Measurements from ENCODE around the gene NEMP1.

DNA sequence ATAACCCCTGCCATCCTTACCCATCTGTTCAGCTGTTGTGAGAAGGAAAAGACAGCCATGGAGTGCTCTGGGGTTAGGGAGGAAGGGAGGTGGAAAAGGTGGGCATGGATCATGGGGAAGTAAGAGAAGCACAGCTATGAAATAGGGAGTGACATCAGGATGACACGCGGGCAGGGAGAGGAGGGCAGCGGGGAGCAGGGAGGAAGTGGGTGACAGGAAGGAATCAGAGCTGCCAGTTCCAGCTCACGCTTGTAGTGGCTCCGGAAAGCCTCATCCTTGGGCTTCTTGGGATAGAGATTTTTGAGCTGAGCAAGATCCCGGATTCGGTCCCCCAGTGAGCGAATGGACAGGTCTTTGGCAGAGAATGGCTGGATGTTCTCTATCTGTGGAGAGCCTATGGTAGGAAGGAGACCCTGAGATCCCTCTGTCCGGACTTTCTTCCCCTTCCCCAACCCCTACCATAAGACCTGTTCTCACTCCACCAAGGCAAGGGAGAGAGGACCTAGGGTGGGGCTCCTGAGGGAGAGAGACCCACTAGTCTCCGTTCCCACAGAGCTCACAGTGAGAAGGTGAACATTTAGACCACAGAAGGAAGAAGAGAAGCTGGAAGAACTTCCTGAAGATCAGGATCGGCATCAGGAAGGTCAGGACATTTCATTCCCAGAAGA is 20.6 kb upstream of the NEMP1 start:
- TF ChIP-seq, protein P1, sequence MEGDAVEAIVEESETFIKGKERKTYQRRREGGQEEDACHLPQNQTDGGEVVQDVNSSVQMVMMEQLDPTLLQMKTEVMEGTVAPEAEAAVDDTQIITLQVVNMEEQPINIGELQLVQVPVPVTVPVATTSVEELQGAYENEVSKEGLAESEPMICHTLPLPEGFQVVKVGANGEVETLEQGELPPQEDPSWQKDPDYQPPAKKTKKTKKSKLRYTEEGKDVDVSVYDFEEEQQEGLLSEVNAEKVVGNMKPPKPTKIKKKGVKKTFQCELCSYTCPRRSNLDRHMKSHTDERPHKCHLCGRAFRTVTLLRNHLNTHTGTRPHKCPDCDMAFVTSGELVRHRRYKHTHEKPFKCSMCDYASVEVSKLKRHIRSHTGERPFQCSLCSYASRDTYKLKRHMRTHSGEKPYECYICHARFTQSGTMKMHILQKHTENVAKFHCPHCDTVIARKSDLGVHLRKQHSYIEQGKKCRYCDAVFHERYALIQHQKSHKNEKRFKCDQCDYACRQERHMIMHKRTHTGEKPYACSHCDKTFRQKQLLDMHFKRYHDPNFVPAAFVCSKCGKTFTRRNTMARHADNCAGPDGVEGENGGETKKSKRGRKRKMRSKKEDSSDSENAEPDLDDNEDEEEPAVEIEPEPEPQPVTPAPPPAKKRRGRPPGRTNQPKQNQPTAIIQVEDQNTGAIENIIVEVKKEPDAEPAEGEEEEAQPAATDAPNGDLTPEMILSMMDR (IDR thresholded peaks at IDR 0.05): no peak
- TF ChIP-seq POLR2A (IDR thresholded peaks at IDR 0.05): no peak

Measured in right lobe of liver (tissue), 4 donors.